GM06990 (cell line): ENCODE measurements around the gene CNTNAP2.

Experiments used
- DNase-seq: peaks from one replicate; pipeline ENCODE4 v3.0.0-alpha.2; 2011; ENCODE audit not compliant: insufficient read length; ENCODE audit errors: extremely low read depth
- H3K27me3 ChIP-seq: replicated peaks from 2 replicates; pipeline ENCODE4 v1.6.0; 2011; ENCODE audit warnings: low read length; ENCODE audit not compliant: control insufficient read depth, insufficient read depth
- H3K36me3 ChIP-seq: 2 replicates; pipeline ENCODE4 v1.5.1; 2011; ENCODE audit warnings: low read length; ENCODE audit not compliant: control insufficient read depth, insufficient read depth
- H3K4me3 ChIP-seq: replicated peaks from 2 replicates; pipeline ENCODE4 v1.5.1; 2011; ENCODE audit warnings: low read depth, mild to moderate bottlenecking, control low read depth, low read length
- TF ChIP-seq, protein P1 (sequence below): IDR thresholded peaks from 2 replicates; pipeline ENCODE4 v1.5.1; 2011; ENCODE audit warnings: low read length, control low read depth, mild to moderate bottlenecking, inconsistent platforms; ENCODE audit not compliant: insufficient read depth, poor library complexity, severe bottlenecking

CNTNAP2 gene

DNA sequence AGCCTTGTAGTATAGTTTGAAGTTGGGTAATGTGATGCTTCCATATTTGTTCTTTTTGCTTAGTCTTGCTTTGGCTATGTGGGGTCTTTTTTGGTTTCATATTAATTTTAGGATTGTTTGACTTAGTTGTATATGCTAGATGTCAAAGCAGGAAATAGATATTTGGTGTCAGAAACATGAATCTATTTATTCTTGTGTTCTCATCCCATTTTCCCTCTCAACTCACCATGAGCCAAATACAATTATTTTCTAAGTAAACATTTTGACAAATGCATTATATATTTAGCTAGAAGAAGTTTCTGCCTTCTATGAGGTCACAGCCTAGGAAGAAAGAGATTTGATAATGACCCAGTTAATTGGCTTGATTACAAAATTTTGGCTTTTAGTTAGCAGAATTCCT is 1313.4 kb downstream of the CNTNAP2 start:
- no peak for DNase-seq
- Histone ChIP-seq H3K36me3 (no peaks in the 10 kb centered on the region), H3K27me3 (no peaks in the 10 kb centered on the region), H3K4me3 (no peak overlapping the region)
- TF ChIP-seq, protein P1, sequence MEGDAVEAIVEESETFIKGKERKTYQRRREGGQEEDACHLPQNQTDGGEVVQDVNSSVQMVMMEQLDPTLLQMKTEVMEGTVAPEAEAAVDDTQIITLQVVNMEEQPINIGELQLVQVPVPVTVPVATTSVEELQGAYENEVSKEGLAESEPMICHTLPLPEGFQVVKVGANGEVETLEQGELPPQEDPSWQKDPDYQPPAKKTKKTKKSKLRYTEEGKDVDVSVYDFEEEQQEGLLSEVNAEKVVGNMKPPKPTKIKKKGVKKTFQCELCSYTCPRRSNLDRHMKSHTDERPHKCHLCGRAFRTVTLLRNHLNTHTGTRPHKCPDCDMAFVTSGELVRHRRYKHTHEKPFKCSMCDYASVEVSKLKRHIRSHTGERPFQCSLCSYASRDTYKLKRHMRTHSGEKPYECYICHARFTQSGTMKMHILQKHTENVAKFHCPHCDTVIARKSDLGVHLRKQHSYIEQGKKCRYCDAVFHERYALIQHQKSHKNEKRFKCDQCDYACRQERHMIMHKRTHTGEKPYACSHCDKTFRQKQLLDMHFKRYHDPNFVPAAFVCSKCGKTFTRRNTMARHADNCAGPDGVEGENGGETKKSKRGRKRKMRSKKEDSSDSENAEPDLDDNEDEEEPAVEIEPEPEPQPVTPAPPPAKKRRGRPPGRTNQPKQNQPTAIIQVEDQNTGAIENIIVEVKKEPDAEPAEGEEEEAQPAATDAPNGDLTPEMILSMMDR, result no peak

DNA sequence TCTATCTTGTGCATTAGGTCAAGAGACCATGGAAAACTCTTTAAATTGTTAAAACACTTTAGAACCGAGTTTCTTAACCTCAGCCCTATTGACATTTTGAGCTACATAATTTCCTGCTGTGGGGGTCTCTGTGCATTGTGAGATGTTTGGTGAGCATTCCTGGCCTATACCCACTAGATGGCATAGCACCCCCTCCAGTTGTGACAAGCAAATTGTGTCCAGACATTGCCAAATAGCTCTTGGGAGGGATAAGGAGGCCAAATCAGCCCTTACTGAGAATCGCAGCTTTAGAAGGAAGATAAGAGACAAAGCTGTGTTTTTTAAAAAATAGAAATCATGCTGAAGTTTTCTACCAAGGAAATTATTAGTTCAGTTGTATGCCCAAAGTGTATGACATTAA is 1315.5 kb downstream of the CNTNAP2 start:
- H3K27me3 ChIP-seq, result no peaks in the 10 kb centered on the region
- DNase-seq, result no peak

DNA sequence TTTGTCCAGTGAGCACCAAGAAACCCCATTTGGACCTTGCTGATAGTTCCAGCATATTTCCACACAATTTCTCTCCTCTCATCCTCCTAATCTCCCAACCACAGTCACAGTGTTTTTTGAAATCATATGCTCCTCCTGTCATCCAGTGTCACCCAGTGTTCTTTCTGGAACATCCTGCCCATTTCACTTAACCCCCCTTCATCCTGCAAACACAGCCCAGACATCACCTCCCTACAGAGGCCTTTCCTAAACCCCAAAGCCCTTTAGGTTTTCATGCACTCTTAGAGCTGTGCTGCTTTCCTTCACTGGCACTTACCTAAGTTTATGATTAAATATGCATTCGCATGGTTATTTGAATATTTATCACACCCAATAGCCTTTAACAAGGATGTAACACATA is 1316.0 kb downstream of the CNTNAP2 start:
- Histone ChIP-seq H3K27me3 (no peaks in the 10 kb centered on the region), H3K36me3 (no peaks in the 10 kb centered on the region), H3K4me3 (no peak overlapping the region)
- TF ChIP-seq, protein P1, result no peak
- DNase-seq, result no peak

More for the DNA sequence above, 1315.5 kb downstream of the CNTNAP2 start:
- Histone ChIP-seq H3K36me3 (no peaks in the 10 kb centered on the region), H3K4me3 (no peak overlapping the region)
- TF ChIP-seq, protein P1, result no peak

DNA sequence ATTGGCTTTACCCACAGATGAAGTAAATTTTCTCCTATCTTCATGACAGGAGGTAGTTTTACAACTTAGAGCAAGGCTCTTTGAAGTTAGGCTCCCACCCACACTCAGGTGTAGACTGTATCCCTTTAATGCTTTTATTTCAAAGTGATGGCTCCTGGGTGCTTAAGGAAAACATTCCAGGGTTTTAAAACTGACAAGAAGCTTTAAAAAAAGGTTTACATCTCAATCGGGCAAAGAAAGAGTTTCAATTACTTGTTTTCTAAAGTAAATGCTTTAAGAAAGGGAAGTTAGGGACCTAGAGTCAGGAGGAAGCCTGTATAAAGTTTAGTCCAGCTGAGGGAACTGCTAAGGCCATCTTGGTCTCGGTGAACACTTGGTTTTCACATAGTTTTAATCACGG is 1320.1 kb downstream of the CNTNAP2 start:
- Histone ChIP-seq H3K4me3 (no peak overlapping the region), H3K36me3 (no peaks in the 10 kb centered on the region), H3K27me3 (no peaks in the 10 kb centered on the region)
- DNase-seq, result no peak
- TF ChIP-seq, protein P1, result no peak

DNA sequence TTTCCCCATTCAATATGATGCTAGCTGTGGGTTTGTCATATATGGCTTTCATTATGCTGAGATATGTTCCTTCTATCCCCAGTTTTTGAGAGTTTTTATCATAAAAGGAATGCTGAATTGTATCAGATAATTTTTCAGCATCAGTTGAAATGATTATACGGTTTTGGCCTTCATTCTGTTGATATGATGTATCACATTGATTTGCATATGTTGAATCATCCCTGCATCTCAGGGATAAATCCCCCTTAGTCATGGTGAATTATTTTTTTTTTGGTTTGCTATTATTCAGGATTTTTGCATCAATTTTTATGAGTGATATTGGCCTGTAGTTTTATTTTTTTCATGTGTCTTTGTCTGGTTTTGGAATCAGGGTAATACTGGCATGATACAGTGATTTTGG is 1321.6 kb downstream of the CNTNAP2 start:
- Histone ChIP-seq H3K36me3 (no peaks in the 10 kb centered on the region), H3K4me3 (no peak overlapping the region), H3K27me3 (no peaks in the 10 kb centered on the region)
- DNase-seq, result no peak
- TF ChIP-seq, protein P1, result no peak

DNA sequence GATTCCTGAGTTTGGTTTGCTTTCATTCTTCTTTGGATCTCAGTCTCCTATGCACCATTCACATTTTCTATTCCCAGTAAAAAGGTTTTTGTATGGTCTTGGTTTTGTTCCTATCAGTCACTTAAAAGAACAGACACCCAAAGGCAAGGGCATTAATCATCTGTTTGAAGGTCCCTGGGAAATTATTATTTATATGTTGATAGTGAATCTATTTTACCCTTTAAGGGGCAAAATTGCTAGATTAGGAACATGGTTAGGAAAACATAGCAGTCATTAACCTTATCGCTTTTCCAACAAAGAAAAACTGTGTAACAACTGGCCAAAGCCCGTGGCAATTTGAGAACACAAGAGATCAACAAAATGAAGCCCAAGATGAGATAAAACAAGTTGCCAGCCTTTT is 1327.3 kb downstream of the CNTNAP2 start:
- Histone ChIP-seq H3K36me3 (no peaks in the 10 kb centered on the region), H3K4me3 (no peak overlapping the region), H3K27me3 (no peaks in the 10 kb centered on the region)
- TF ChIP-seq, protein P1, result no peak
- DNase-seq, result no peak
